HepG2 (cell line): ENCODE data around the gene CENPB. TPM values are rescaled to one million over a fixed set of nuclear protein-coding genes. Genes with fewer than 3 reads are reported as not detected.

ENCODE experiments used
- BRF2 ChIP-seq: sonication (generic); formaldehyde crosslinking; IDR thresholded peaks from 2 replicates; pipeline ENCODE4 v1.8.1; 2022; ENCODE audit warnings: mild to moderate bottlenecking, missing genetic modification reagents
- CREBL2 ChIP-seq: sonication (generic); formaldehyde crosslinking; IDR thresholded peaks from 2 replicates; pipeline ENCODE4 v1.8.1; 2023; ENCODE audit warnings: missing genetic modification reagents, mild to moderate bottlenecking, borderline replicate concordance
- ELK4 ChIP-seq: sonication (generic); formaldehyde crosslinking; IDR thresholded peaks from 2 replicates; pipeline ENCODE4 v1.9.0; 2021; ENCODE audit warnings: missing genetic modification reagents, borderline replicate concordance
- FOXP4 ChIP-seq: sonication (generic); formaldehyde crosslinking; IDR thresholded peaks from 2 replicates; pipeline ENCODE4 v1.4.0; 2020; ENCODE audit warnings: missing genetic modification reagents
- GATAD2A ChIP-seq: IDR thresholded peaks from 2 replicates; pipeline ENCODE4 v1.6.1; 2016
- GLI4 ChIP-seq: sonication (generic); formaldehyde crosslinking; IDR thresholded peaks from 2 replicates; pipeline ENCODE4 v1.5.1; 2020; ENCODE audit warnings: missing genetic modification reagents, mild to moderate bottlenecking, moderate library complexity, borderline replicate concordance
- HNF1B ChIP-seq: sonication (generic); formaldehyde crosslinking; IDR thresholded peaks from 2 replicates; pipeline ENCODE4 v1.5.1; 2020; ENCODE audit warnings: mild to moderate bottlenecking, moderate library complexity, missing genetic modification reagents
- MYNN ChIP-seq: sonication (generic); formaldehyde crosslinking; IDR thresholded peaks from 2 replicates; pipeline ENCODE4 v1.4.0; 2020; ENCODE audit warnings: mild to moderate bottlenecking, low read depth, missing genetic modification reagents
- NCOA2 ChIP-seq: sonication (generic); formaldehyde crosslinking; IDR thresholded peaks from 2 replicates; pipeline ENCODE4 v1.8.0; 2022; ENCODE audit warnings: inconsistent platforms
- NKX3-1 ChIP-seq: sonication (generic); formaldehyde crosslinking; IDR thresholded peaks from 2 replicates; pipeline ENCODE4 v1.5.0; 2020; ENCODE audit warnings: missing genetic modification reagents
- NR2F2 ChIP-seq: IDR thresholded peaks from 2 replicates; pipeline ENCODE4 v1.6.1; 2012; ENCODE audit warnings: low read depth, inconsistent platforms, borderline replicate concordance
- PBX3 ChIP-seq: sonication (generic); formaldehyde crosslinking; IDR thresholded peaks from 2 replicates; pipeline ENCODE4 v1.8.1; 2023; ENCODE audit warnings: missing genetic modification reagents, inconsistent platforms, borderline replicate concordance
- RELA ChIP-seq: sonication (generic); formaldehyde crosslinking; IDR thresholded peaks from 2 replicates; pipeline ENCODE4 v1.4.0; 2020; ENCODE audit warnings: missing genetic modification reagents
- SAFB2 ChIP-seq: sonication (generic); formaldehyde crosslinking; IDR thresholded peaks from 2 replicates; pipeline ENCODE4 v1.5.1; 2020; ENCODE audit warnings: missing genetic modification reagents, low read depth, mild to moderate bottlenecking, borderline replicate concordance
- ZBTB20 ChIP-seq: sonication (generic); formaldehyde crosslinking; IDR thresholded peaks from 2 replicates; pipeline ENCODE4 v1.8.1; 2023; ENCODE audit warnings: missing genetic modification reagents, low read depth, mild to moderate bottlenecking, borderline replicate concordance
- ZNF3 ChIP-seq: IDR thresholded peaks from 2 replicates; pipeline ENCODE4 v1.7.0; 2017; ENCODE audit warnings: inconsistent platforms
- ZNF383 ChIP-seq: sonication (generic); formaldehyde crosslinking; IDR thresholded peaks from 2 replicates; pipeline ENCODE4 v1.4.0; 2020; ENCODE audit warnings: missing genetic modification reagents, mild to moderate bottlenecking, borderline replicate concordance
- ZNF512B ChIP-seq: sonication (generic); formaldehyde crosslinking; IDR thresholded peaks from 2 replicates; pipeline ENCODE4 v1.5.1; 2020; ENCODE audit warnings: missing genetic modification reagents, mild to moderate bottlenecking, borderline replicate concordance
- polyA plus RNA-seq, 8 experiments: library from polyadenylated mRNA; depleted of rRNA in 3 of 8; stranded (reverse) in 7 of 8; unstranded in 1 of 8; fragments of >200 nt; fragmentation: Illumina TruSeq in 4 of 8; extraction: Trizol in 4 of 8; gene quantifications; 2 replicates each; pipeline versions ENCODE4 v1.2.1 to v1.2.3, GENCODE V29; 2011 to 2016; ENCODE audit warnings: low read depth in 4 of 8, missing spikeins in 1 of 8, mixed read lengths in 1 of 8; ENCODE audit not compliant: insufficient read depth in 1 of 8
- total RNA-seq, 5 experiments: library from RNA; depleted of rRNA; stranded (reverse); fragments of >200 nt; fragmentation: Illumina TruSeq; extraction: Trizol; gene quantifications; 2 replicates each; pipeline ENCODE4 v1.2.3, GENCODE V29; 2016; ENCODE audit warnings: low read depth in 1 of 5

CENPB gene
- total and polyA plus RNA-seq, 2 of the 13 experiments (the other 11 are each of a cell fraction or from before 2014, with no cell fraction given) = 10.4 to 54.5 TPM

GRCh38 chr20:3777716-3778629 is 8.6 kb downstream of the CENPB start (continued):
- no peak for TF ChIP-seq ZNF512B (CRISPR knock-in tag)
- no peak for TF ChIP-seq FOXP4 (CRISPR knock-in tag)
- no peak for TF ChIP-seq ZNF3 (CRISPR knock-in tag)
- no peak for TF ChIP-seq NR2F2
- no peak for TF ChIP-seq ZBTB20 (CRISPR knock-in tag)
- TF ChIP-seq CREBL2 = no peak
- TF ChIP-seq GLI4 (CRISPR knock-in tag) = 0 out of 2 replicates have a peak, but pooled peaks have one; percentile 33
- TF ChIP-seq PBX3 (CRISPR knock-in tag) = no peak
- TF ChIP-seq ZNF383 = no peak
- no peak for TF ChIP-seq BRF2 (CRISPR knock-in tag)
- no peak for TF ChIP-seq HNF1B (CRISPR knock-in tag)
- TF ChIP-seq NKX3-1 = no peak
- TF ChIP-seq RELA (CRISPR knock-in tag) = no peak; the same call in 1 of the 2 replicates
- TF ChIP-seq MYNN (CRISPR knock-in tag) = no peak
- no peak for TF ChIP-seq ELK4 (CRISPR knock-in tag)
- no peak for TF ChIP-seq GATAD2A
- TF ChIP-seq NCOA2 (CRISPR knock-in tag) = no peak
- TF ChIP-seq SAFB2 (CRISPR knock-in tag) = peak; percentile 57; the same call in 1 of the 2 replicates
